DMS 273 (cell line): ENCODE measurements around the gene SNX9.

ENCODE experiments used
- DNase-seq: peaks from one replicate; lab custom pipeline; 2025; ENCODE audit not compliant: unreplicated experiment; lab: John Stamatoyannopoulos, UW

Gene SNX9

DNA sequence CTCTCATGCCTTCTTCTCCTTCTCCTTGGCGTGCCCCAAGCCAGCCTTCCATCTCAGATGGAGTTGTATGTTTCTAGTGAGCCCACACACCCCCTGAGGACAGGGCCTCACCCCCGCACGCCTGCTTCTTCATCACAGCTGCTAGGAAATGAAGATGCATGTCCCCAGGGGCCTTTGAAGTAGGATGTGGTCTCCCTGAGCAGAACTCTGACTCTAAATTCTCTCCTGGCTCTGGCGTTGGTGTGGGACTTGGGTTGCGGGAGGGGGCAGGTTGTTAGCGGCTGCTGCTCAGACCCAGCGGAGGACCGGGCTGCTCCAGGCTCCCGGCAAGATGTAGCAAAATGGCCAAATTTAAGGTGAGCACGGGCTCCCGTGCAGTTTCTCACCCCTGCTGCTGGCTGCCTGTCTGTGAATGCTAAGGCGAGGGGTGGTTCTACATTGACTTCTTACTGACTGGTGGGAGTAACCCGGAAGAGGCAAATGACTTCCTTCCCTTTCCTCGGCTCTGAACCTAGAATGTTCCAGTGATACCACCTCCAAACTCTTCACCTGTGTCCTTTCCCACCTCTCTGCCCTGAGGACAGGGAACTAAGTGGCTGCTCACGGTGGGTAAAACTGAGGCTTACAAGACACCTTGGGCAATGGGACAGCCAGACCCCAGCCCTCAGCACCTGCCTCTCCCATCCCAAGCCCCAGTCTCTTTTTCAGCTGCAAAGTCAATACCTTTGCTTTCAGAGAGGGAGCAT lies 167.4 kb downstream of the SNX9 start:
- peak; percentile 80 for DNase-seq

DNA sequence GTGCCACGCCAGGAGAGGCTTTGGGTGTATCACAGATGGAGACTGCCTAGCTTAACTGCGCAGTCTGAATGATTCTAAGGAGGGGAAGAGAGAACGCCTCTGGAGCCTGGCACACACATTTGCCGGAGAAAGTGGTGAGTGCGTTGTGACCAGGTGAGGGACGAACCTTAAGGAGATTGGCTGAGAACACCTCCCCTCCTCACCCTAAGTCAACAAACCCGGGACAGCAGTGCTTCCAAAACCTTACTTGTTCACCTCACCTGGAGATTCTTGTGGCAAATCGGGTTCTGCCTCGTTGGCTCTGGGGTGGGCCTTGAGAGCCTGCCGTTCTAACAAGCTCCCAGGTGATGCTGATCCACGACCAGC lies 168.0 kb downstream of the SNX9 start:
- no peak for DNase-seq

DNA sequence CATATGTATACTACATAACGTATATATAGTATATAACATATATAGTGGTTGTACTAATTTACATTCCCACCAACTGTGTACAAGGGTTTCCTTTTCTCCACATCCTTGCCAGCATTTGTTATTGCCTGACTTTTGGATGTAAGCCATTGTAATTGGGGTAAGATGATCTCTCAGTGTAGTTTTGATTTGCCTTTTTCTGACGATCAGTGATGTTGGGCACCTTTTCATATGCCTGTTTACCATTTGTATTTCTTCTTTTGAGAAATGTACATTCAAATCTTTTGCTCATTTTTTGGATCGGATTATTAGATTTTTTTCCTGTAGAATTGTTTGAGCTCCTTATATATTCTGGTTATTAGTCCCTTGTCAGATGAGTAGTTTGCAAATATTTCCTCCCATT lies 170.0 kb downstream of the SNX9 start:
- peak; percentile 63 for DNase-seq

DNA sequence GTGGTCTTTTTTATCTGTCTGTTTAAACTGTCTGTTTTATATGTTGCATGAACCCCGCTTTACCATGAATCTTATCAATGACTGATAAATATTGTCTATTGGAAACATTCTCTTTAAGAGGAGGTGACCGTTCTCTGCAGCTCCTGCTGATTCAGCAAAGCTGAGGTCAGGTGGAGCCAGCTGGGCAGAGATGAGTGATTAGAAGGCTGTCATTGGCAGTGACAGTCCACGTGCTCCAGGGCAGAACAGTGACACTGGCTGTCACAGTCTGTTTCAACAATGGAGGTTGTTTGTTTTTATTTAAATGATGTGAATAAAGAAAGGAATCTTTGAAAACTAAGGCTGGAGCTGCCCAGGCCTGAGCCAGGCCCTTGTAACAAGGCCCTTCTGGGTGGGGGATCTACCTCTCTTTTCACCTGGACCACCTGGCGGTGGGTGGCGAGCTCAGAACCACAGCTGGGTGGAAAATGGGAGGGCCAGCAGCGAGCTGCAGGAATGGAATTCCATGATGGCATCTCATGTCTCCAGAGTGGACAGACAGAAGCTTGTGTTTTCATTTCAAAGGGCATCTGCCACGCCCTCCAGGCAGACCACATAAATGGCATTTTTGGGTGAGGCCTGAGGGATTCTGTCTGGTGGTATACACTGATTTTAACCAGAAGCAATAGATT lies 171.2 kb downstream of the SNX9 start:
- no peak for DNase-seq
